Naive thymus-derived CD8-positive, alpha-beta T cell (primary cell): ENCODE data around the gene EXOC8. TPM values are rescaled to one million over a fixed set of nuclear protein-coding genes. Genes with fewer than 3 reads are reported as not detected.

ENCODE experiments used
- ATAC-seq, 2 donors: fragments of 150-1000 bp; cut with Tn5 transposase in 1 of 2; sonication (Bioruptor Pico), chemical (Tn5 transposase) in 1 of 2; 1 replicate in 1 of 2; 2 replicates in 1 of 2; pipeline ENCODE4 v1.10.0; 2021; ENCODE audit warnings: mild to moderate bottlenecking in 2 of 2, moderate library complexity in 2 of 2
- POLR2A ChIA-PET: fragments of 350-600 bp; sonication (Branson Sonifier 250); formaldehyde crosslinking; loops from one replicate; lab custom pipeline; 2021; ENCODE audit warnings: antibody characterized with exemption; lab: Charles Lee
- DNase-seq, 10 donors: peaks; one replicate each; pipeline versions ENCODE4 v3.0.0 to v3.0.0-alpha.2; 2020 to 2022
- H3K27ac Mint-ChIP-seq, 10 donors: one replicate each; pipeline ENCODE4 v1.8.0; 2020 to 2022; ENCODE audit warnings: mild to moderate bottlenecking in 10 of 10, mixed read lengths in 10 of 10, moderate library complexity in 4 of 10, inconsistent platforms in 1 of 10
- H3K27me3 Mint-ChIP-seq, 5 donors: one replicate each; pipeline ENCODE4 v1.8.0; 2021 to 2022; ENCODE audit warnings: mixed read lengths in 5 of 5
- H3K36me3 Mint-ChIP-seq, 3 donors: one replicate each; pipeline ENCODE4 v1.8.0; 2020 to 2022; ENCODE audit warnings: mixed read lengths in 3 of 3, mild to moderate bottlenecking in 2 of 3, inconsistent platforms in 1 of 3
- H3K4me1 Mint-ChIP-seq, 4 donors: one replicate each; pipeline ENCODE4 v1.8.0; 2021 to 2022; ENCODE audit warnings: mixed read lengths in 4 of 4
- H3K4me3 Mint-ChIP-seq, 10 donors: one replicate each; pipeline ENCODE4 v1.8.0; 2020 to 2022; ENCODE audit warnings: mild to moderate bottlenecking in 10 of 10, mixed read lengths in 10 of 10, moderate library complexity in 6 of 10, inconsistent platforms in 1 of 10
- H3K9me3 Mint-ChIP-seq, 9 donors: one replicate each; pipeline ENCODE4 v1.8.0; 2020 to 2022; ENCODE audit warnings: mixed read lengths in 9 of 9, mild to moderate bottlenecking in 3 of 9, inconsistent platforms in 1 of 9, moderate library complexity in 1 of 9
- polyA plus RNA-seq, 3 donors: library from polyadenylated mRNA; unstranded; fragments of 300-500 nt; fragmentation: Illumina TruSeq; gene quantifications; one replicate each; pipeline ENCODE4 v1.2.3, GENCODE V29; 2021
- total RNA-seq, 8 experiments: library from RNA in 2 of 8; stranded (reverse) in 2 of 8; gene quantifications; one replicate each; pipeline ENCODE4 v1.2.3 and lab custom pipeline; 2021 to 2026

EXOC8 gene
- total and polyA plus RNA-seq, 5 experiments from 2014 or later: 1.9 to 32.1 (median 3.0) TPM

GRCh38 chr1:231348442-231348841, 10.8 kb upstream of the EXOC8 start:
- Mint-ChIP-seq H3K27me3 (no peaks in the 10 kb centered on the region), H3K4me1 (peaks cover 2 to 10% (median 6%) of the 10 kb centered on the region in 4 donors), H3K9me3 (no peaks in the 10 kb centered on the region), H3K4me3 (no peak overlapping the region), H3K27ac (no peak overlapping the region), H3K36me3 (peaks cover 0 to 86% (median 25%) of the 10 kb centered on the region in 3 donors)
- DNase-seq: no peak
- POLR2A ChIA-PET: no interaction called here
- ATAC-seq: no peak

GRCh38 chr1:231347961-231348360, 10.3 kb upstream of the EXOC8 start:
- H3K4me3 Mint-ChIP-seq: no peak overlapping the region
- DNase-seq: no peak
- H3K9me3 Mint-ChIP-seq: no peaks in the 10 kb centered on the region
- no peaks in the 10 kb centered on the region for H3K27me3 Mint-ChIP-seq
- POLR2A ChIA-PET: no interaction called here
- peaks cover 0 to 87% (median 25%) of the 10 kb centered on the region in 3 donors for H3K36me3 Mint-ChIP-seq
- peaks cover 2 to 10% (median 7%) of the 10 kb centered on the region in 4 donors for H3K4me1 Mint-ChIP-seq
- H3K27ac Mint-ChIP-seq: peak overlapping the region in 1 of 10 donors; percentile 24
- ATAC-seq: no peak

- ATAC-seq (no peak), DNase-seq (no peak)
- Mint-ChIP-seq H3K4me3 (peak overlapping the region in 4 of 10 donors; percentile 6 to 97 (median 24)), H3K36me3 (peaks cover 6 to 55% (median 33%) of the 10 kb centered on the region in 3 donors), H3K4me1 (peaks cover 27 to 58% (median 47%) of the 10 kb centered on the region in 4 donors), H3K27ac (no peak overlapping the region), H3K9me3 (peaks cover 0 to 19% (median 8%) of the 10 kb centered on the region in 9 donors), H3K27me3 (peaks cover 0 to 5% (median 0%) of the 10 kb centered on the region in 5 donors)
- POLR2A ChIA-PET: no interaction called here
Measured at GRCh38 chr1:231340328-231341013, 2.8 kb upstream of the EXOC8 start.

- POLR2A ChIA-PET: interaction anchor here (0.7 to 2.1 kb wide), 12 partner anchors 11 to 696 kb away, joined by 3 to 23 read pairs (median 4); partner anchors contain the start of genes DISC1, EGLN1 and TSNAX
- H3K27ac Mint-ChIP-seq: peak within 1 kb of the TSS; percentile 99 to 100 (median 100)
- H3K4me3 Mint-ChIP-seq: peak within 1 kb of the TSS; percentile 97 to 100 (median 99)
- H3K4me1 Mint-ChIP-seq: peaks cover 28 to 69% (median 51%) of the 10 kb centered on the region in 4 donors
- ATAC-seq: no peak
- no peak for DNase-seq
- H3K27me3 Mint-ChIP-seq: peaks cover 0 to 5% (median 0%) of the 10 kb centered on the region in 5 donors
- peaks cover 0 to 31% (median 8%) of the 10 kb centered on the region in 9 donors for H3K9me3 Mint-ChIP-seq
- peaks cover 11 to 49% (median 44%) of the 10 kb centered on the region in 3 donors for H3K36me3 Mint-ChIP-seq
Measured at GRCh38 chr1:231338270-231339128, 847 bp upstream of the EXOC8 start, which contains the start of gene SPRTN. TSS of gene SPRTN (plus strand) at chr1:231338293. CDS start at chr1:231338384, 91 bp downstream.

GRCh38 chr1:231337043-231337471, 595 bp downstream of the EXOC8 start:
- H3K27ac Mint-ChIP-seq: peak overlapping the region; percentile 99 to 100 (median 100)
- peaks cover 17 to 55% (median 49%) of the 10 kb centered on the region in 3 donors for H3K36me3 Mint-ChIP-seq
- POLR2A ChIA-PET: interaction anchor here (0.6 to 2.1 kb wide), 8 partner anchors 8 to 274 kb away, joined by 3 to 23 read pairs (median 5); partner anchors contain the start of gene EGLN1
- peaks cover 0 to 5% (median 0%) of the 10 kb centered on the region in 5 donors for H3K27me3 Mint-ChIP-seq
- ATAC-seq (peak; percentile 0), DNase-seq (peak in 3 of 10 donors; percentile 5 to 21 (median 15))
- H3K4me3 Mint-ChIP-seq: peak overlapping the region; percentile 97 to 100 (median 99)
- H3K4me1 Mint-ChIP-seq: peaks cover 28 to 79% (median 52%) of the 10 kb centered on the region in 4 donors
- H3K9me3 Mint-ChIP-seq: peaks cover 0 to 41% (median 8%) of the 10 kb centered on the region in 9 donors

- ATAC-seq (no peak), DNase-seq (no peak)
- peaks cover 28 to 84% (median 50%) of the 10 kb centered on the region in 4 donors for H3K4me1 Mint-ChIP-seq
- peak overlapping the region; percentile 20 to 100 (median 66) for H3K27ac Mint-ChIP-seq
- POLR2A ChIA-PET: interaction anchor here (0.6 kb wide), 1 partner anchor 1951 kb away, joined by 3 read pairs; no protein-coding TSS in a partner anchor
- H3K9me3 Mint-ChIP-seq: peaks cover 0 to 48% (median 17%) of the 10 kb centered on the region in 9 donors
- peaks cover 0 to 5% (median 0%) of the 10 kb centered on the region in 5 donors for H3K27me3 Mint-ChIP-seq
- H3K4me3 Mint-ChIP-seq: peak overlapping the region; percentile 88 to 100 (median 99)
- H3K36me3 Mint-ChIP-seq: peaks cover 23 to 59% (median 48%) of the 10 kb centered on the region in 3 donors
Measured at GRCh38 chr1:231335663-231336602, 1.7 kb downstream of the EXOC8 start.

GRCh38 chr1:231334952-231335351, 2.7 kb downstream of the EXOC8 start:
- peaks cover 23 to 56% (median 40%) of the 10 kb centered on the region in 3 donors for H3K36me3 Mint-ChIP-seq

GRCh38 chr1:231334079-231334666, 3.5 kb downstream of the EXOC8 start:
- no peak for ATAC-seq
- POLR2A ChIA-PET: no interaction called here
- Mint-ChIP-seq H3K9me3 (peaks cover 0 to 54% (median 17%) of the 10 kb centered on the region in 9 donors), H3K27me3 (peaks cover 0 to 5% (median 0%) of the 10 kb centered on the region in 5 donors), H3K27ac (no peak overlapping the region), H3K4me1 (peaks cover 22 to 78% (median 41%) of the 10 kb centered on the region in 4 donors), H3K4me3 (peak overlapping the region in 8 of 10 donors; percentile 33 to 98 (median 62)), H3K36me3 (peaks cover 23 to 56% (median 38%) of the 10 kb centered on the region in 3 donors)
- no peak for DNase-seq

More at GRCh38 chr1:231334952-231335351, 2.7 kb downstream of the EXOC8 start:
- peaks cover 26 to 82% (median 46%) of the 10 kb centered on the region in 4 donors for H3K4me1 Mint-ChIP-seq
- ATAC-seq (no peak), DNase-seq (no peak)
- peaks cover 0 to 51% (median 17%) of the 10 kb centered on the region in 9 donors for H3K9me3 Mint-ChIP-seq
- H3K4me3 Mint-ChIP-seq: peak overlapping the region; percentile 16 to 98 (median 62)
- H3K27me3 Mint-ChIP-seq: peaks cover 0 to 5% (median 0%) of the 10 kb centered on the region in 5 donors
- no peak overlapping the region for H3K27ac Mint-ChIP-seq
- POLR2A ChIA-PET: no interaction called here

- Mint-ChIP-seq H3K36me3 (peaks cover 23 to 55% (median 38%) of the 10 kb centered on the region in 3 donors), H3K4me1 (peaks cover 15 to 66% (median 30%) of the 10 kb centered on the region in 4 donors), H3K9me3 (peaks cover 0 to 53% (median 17%) of the 10 kb centered on the region in 9 donors), H3K27me3 (peaks cover 0 to 4% (median 0%) of the 10 kb centered on the region in 5 donors), H3K27ac (no peak overlapping the region), H3K4me3 (peak overlapping the region in 3 of 10 donors; percentile 8 to 72 (median 28))
- POLR2A ChIA-PET: interaction anchor here (0.7 kb wide), 2 partner anchors 28 to 47 kb away, joined by 4 to 5 read pairs; no protein-coding TSS in a partner anchor
- DNase-seq (no peak), ATAC-seq (no peak)
Measured at GRCh38 chr1:231332761-231333160, 4.9 kb downstream of the EXOC8 start.

- Mint-ChIP-seq H3K4me1 (peaks cover 0 to 35% (median 9%) of the 10 kb centered on the region in 4 donors), H3K27me3 (no peaks in the 10 kb centered on the region), H3K9me3 (peaks cover 0 to 30% (median 9%) of the 10 kb centered on the region in 9 donors), H3K4me3 (no peak overlapping the region), H3K36me3 (peaks cover 16 to 32% (median 18%) of the 10 kb centered on the region in 3 donors), H3K27ac (peak overlapping the region in 1 of 10 donors; percentile 58)
- no peak for ATAC-seq
- DNase-seq: no peak
- POLR2A ChIA-PET: no interaction called here
Measured at GRCh38 chr1:231329483-231329882, 8.2 kb downstream of the EXOC8 start.
